Subcutaneous adipose tissue (tissue), 4 donors: ENCODE results near the gene OPALIN. TPM values are rescaled to one million over a fixed set of nuclear protein-coding genes. Genes with fewer than 3 reads are reported as not detected.

ENCODE experiments used
- total RNA-seq, 4 donors: library from RNA; depleted of rRNA; stranded (reverse); fragments of >200 nt; gene quantifications; one replicate each; pipeline ENCODE4 v1.1.0, GENCODE V29; 2016
- TF ChIP-seq, protein P1 (sequence below): fragments of 450-650 bp; IDR thresholded peaks from one replicate; pipeline ENCODE4 v1.5.1; 2016; ENCODE audit warnings: low read depth, mild to moderate bottlenecking, control low read depth, antibody characterized with exemption, moderate library complexity

OPALIN gene
- total RNA-seq, 4 donors from 2014 or later, result not detected

DNA sequence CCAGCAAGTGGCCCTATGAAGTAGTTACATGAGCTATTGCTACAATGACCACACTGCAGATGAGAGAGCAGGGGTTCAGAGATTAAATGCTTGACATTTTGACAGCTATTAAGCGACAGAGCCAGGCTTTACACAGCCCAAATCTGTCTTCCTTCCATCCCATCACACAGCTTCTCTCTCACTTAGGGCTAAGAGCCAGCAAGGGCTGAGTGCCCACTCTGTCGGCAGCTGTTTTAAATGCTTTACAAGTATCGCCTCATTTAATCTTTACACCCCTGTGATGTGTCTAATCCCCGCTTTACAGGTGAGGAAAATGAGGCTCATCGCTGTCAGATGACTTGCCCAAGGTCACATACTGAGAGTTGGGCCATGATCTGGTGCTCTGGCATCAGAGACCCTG lies 15.2 kb upstream of the OPALIN start:
- TF ChIP-seq, protein P1, sequence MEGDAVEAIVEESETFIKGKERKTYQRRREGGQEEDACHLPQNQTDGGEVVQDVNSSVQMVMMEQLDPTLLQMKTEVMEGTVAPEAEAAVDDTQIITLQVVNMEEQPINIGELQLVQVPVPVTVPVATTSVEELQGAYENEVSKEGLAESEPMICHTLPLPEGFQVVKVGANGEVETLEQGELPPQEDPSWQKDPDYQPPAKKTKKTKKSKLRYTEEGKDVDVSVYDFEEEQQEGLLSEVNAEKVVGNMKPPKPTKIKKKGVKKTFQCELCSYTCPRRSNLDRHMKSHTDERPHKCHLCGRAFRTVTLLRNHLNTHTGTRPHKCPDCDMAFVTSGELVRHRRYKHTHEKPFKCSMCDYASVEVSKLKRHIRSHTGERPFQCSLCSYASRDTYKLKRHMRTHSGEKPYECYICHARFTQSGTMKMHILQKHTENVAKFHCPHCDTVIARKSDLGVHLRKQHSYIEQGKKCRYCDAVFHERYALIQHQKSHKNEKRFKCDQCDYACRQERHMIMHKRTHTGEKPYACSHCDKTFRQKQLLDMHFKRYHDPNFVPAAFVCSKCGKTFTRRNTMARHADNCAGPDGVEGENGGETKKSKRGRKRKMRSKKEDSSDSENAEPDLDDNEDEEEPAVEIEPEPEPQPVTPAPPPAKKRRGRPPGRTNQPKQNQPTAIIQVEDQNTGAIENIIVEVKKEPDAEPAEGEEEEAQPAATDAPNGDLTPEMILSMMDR, result no peak

DNA sequence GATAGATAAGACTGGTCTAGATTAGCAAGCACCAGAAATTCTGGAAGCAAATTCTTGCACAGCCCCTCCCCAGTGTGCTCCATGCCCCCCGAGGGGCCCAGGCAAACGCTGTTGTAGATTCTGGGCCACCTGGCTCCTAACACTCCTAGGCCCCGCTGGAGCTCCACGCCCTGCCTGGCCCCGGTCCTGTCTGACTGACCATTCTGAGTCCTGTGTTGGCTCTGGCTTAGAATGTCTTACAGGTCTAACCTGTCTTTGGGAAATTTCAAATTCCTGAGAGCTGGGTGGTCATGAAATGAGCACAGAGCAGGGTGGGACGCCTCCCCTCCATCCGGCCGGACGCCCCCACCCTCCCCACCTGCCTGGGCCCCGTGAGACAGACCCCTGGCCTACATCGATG lies 12.6 kb upstream of the OPALIN start:
- TF ChIP-seq, protein P1, result no peak

DNA sequence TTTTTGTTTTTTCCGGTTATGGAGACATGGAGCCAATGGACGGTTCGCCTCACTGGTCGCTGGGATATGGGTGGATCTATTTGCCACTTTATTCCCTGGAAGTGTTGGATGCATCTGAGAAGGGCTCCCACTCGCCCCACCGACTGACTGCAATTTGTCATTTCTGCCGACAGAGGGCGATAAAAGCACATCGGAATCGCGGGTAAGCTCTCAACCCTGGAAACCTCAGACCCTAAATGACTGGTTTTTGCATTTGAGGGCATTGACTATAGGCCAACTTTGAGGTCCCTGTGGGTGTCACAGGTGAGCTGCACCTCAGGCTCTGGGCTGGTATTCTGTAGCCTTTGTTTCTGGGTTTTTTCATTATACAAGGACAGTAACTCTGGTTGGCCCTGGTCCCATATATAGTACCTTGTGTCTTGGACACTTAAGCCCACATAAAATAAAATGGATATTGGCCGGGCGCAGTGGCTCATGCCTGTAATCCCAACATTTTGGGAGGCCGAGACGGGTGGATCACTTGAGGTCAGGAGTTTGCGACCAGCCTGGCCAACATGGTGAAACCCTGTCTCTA lies 11.9 kb upstream of the OPALIN start:
- TF ChIP-seq, protein P1, result no peak

DNA sequence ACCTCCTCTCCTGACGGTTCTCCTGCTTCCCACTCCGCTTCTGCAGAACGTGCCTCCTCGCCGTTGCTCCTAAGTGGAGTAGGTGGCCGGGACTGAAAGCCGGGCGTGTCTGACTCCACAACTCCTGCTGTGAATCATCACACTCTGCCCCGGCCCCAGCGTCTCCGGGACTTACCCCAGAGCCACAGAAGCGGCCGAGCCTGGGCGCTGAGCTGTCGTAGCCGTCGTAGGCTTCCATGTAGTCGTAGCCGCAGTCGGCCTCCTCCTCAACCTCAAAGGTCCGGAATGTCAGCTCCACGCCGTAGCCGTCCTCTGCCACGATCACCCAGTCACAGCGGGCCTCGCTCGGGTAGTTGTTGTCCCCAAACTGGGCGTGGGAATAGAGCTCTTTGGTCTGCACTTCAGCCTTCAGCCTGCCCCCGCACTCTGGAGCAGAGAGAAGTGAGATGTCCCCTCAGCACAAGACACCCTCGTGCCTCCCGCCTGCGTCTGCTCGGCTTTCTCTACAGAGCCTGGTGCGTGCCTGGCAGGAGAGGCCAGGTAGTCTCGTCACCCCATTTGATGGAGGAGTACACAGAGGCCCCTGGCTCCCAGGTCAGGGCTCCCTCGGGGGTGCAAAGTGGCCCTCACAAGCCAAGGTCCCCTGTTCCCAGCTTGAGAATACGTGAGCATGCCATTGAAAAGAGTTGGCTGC lies 11.2 kb upstream of the OPALIN start:
- TF ChIP-seq, protein P1, result no peak

DNA sequence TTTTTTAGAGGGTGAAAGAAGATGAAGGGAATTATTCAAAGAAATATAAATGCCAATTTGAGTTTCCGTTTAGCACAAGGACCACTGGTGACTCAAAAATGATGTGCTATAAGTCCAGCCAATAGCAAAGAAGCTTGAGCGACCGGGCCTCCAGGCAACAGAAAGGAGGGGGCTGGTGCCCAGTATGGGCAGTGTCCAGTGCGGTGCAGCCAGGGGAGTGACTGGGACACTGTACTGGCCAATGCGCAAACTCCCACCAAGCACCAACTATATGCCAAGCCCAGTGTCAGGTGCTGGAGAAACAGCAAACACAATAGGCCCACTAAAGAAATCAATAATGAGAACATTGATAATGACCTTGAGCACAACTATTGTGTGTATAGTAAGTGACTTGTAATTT lies 10.2 kb upstream of the OPALIN start:
- TF ChIP-seq, protein P1, result no peak

DNA sequence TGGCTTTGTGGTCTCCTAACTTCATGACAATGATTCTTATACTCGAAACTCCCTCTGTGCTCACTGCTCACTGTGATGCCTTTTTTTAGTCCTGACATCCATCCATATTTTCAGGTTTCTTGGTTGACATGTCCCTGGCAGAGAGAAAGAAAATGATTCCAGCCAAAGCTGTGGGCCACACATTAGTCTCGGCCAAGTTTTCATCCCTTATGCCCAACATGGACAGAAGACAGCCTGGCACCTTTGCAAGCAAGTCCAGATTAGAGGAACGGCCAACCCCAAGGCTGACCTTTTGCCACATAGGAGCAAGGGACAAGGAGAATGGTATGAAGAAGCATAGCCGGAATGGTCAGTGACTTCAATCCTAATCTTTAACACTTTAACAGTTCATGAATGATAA lies 8.7 kb upstream of the OPALIN start:
- TF ChIP-seq, protein P1, result no peak

DNA sequence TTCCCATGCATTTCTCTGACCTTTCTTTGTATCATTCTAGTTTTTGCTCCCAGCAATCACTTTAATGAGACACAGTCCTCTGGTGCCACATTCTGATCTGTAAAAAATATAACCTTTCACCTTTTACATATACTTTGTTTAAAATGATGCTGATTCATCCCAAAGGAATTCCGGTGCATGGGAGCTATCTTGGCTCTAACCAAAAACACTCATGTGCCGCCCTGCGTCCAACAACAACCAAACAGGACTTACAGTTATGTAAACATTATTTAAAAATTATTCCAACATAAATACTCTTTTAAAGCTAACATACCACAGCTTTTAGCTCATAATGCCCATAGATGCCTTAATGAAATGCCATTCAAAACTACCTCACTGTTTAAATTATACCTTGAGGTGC lies 7.7 kb upstream of the OPALIN start:
- TF ChIP-seq, protein P1, result no peak
